ENCODE results near the gene CDK5R1. TPM values are rescaled to one million over a fixed set of nuclear protein-coding genes. Genes with fewer than 3 reads are reported as not detected.

The CDK5R1 gene
- total RNA-seq, 1 experiment from 2014 or later, result 3.9 TPM

GRCh38 chr17:32525122-32525521 lies 38.3 kb downstream of the CDK5R1 start:
- H3K4me3 ChIP-seq (ENCODE audit: low read depth, low read length, poor library complexity, severe bottlenecking), result no peak overlapping the region
- ChIA-PET POLR2A (ENCODE audit: low non-redundant PET) (no interaction called here), CTCF (interaction anchor here (0.7 kb wide), 1 partner anchor 338 kb away, joined by 4 read pairs; no protein-coding TSS in a partner anchor)
- peaks cover 1% of the 10 kb centered on the region for H3K4me1 ChIP-seq (ENCODE audit: insufficient read depth, low read length, poor library complexity, severe bottlenecking)
- no TSS peak for BruUV-seq (replicated peaks)
- no peak for DNase-seq (ENCODE audit: low spot score)
- intact Hi-C loops (cut with micrococcal nuclease; ENCODE audit: unreplicated experiment), result no loop called here
- H3K27ac ChIP-seq (ENCODE audit: low read depth, low read length, poor library complexity, severe bottlenecking), result no peak overlapping the region
- H3K9me3 ChIP-seq (ENCODE audit: low read depth, low read length, poor library complexity, severe bottlenecking), result no peaks in the 10 kb centered on the region
- TF ChIP-seq EZH2 (IDR thresholded peaks at IDR 0.05; ENCODE audit: borderline replicate concordance, low read depth, low read length, poor library complexity, severe bottlenecking), result no peak
- TF ChIP-seq, protein P1, sequence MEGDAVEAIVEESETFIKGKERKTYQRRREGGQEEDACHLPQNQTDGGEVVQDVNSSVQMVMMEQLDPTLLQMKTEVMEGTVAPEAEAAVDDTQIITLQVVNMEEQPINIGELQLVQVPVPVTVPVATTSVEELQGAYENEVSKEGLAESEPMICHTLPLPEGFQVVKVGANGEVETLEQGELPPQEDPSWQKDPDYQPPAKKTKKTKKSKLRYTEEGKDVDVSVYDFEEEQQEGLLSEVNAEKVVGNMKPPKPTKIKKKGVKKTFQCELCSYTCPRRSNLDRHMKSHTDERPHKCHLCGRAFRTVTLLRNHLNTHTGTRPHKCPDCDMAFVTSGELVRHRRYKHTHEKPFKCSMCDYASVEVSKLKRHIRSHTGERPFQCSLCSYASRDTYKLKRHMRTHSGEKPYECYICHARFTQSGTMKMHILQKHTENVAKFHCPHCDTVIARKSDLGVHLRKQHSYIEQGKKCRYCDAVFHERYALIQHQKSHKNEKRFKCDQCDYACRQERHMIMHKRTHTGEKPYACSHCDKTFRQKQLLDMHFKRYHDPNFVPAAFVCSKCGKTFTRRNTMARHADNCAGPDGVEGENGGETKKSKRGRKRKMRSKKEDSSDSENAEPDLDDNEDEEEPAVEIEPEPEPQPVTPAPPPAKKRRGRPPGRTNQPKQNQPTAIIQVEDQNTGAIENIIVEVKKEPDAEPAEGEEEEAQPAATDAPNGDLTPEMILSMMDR (conservative IDR thresholded peaks at IDR 0.05; ENCODE audit: low read depth, low read length), result no peak
- no peaks in the 10 kb centered on the region for H3K36me3 ChIP-seq (ENCODE audit: insufficient read depth, low read length, poor library complexity, severe bottlenecking)
- no peaks in the 10 kb centered on the region for H3K27me3 ChIP-seq (replicated peaks; ENCODE audit: insufficient read depth, low read depth, low read length, poor library complexity)

DNA sequence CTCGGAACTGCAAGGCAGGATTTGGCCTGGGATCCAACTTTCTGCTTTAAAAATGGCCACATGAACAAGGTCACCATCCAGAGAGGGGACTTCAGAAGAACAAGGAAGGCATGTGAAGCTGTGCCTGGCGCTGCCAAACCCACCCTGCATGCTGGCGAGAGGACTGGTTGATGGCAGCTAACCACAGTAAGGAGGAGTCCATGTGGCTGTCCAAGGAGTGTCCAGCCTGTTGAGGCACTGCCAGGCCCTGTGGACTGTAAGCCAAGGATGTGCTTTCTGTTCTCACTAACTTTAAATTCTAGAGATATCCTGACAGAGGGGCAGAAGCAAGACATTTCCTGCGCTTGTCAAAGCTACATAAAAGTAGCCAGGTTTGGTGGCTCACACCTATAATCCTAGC lies 40.4 kb downstream of the CDK5R1 start:
- CTCF ChIA-PET, result no interaction called here
- DNase-seq (ENCODE audit: low spot score), result no peak
- intact Hi-C loops (cut with micrococcal nuclease; ENCODE audit: unreplicated experiment), result no loop called here
- Histone ChIP-seq H3K4me1 (ENCODE audit: insufficient read depth, low read length, poor library complexity, severe bottlenecking) (no peaks in the 10 kb centered on the region), H3K27me3 (replicated peaks; ENCODE audit: insufficient read depth, low read depth, low read length, poor library complexity) (no peaks in the 10 kb centered on the region), H3K27ac (ENCODE audit: low read depth, low read length, poor library complexity, severe bottlenecking) (no peak overlapping the region), H3K36me3 (ENCODE audit: insufficient read depth, low read length, poor library complexity, severe bottlenecking) (no peaks in the 10 kb centered on the region), H3K9me3 (ENCODE audit: low read depth, low read length, poor library complexity, severe bottlenecking) (no peaks in the 10 kb centered on the region), H3K4me3 (ENCODE audit: low read depth, low read length, poor library complexity, severe bottlenecking) (no peak overlapping the region)
- no peak for TF ChIP-seq EZH2 (IDR thresholded peaks at IDR 0.05; ENCODE audit: borderline replicate concordance, low read depth, low read length, poor library complexity, severe bottlenecking)
- TF ChIP-seq, protein P1 (conservative IDR thresholded peaks at IDR 0.05; ENCODE audit: low read depth, low read length), result no peak
- POLR2A ChIA-PET (ENCODE audit: low non-redundant PET), result no interaction called here
- BruUV-seq (replicated peaks), result no TSS peak

DNA sequence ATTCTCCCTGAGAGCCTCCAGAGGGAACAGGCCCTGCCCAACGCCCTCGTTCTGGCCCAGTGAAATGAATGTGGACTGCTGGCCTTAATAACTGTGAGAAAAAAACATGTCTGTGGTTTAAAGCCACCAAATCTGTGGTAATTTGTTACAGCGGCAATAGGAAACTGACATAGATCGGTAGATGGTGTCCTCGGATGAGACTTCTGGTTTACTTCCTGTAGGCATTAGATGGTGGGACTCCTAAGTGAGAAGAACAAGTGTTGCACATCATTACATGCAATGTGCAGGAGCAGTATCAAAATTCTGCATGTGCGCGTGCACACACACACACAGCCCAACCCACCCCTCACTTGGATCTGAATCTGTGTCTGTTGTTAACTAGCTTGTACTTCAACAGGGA lies 42.0 kb downstream of the CDK5R1 start:
- H3K27ac ChIP-seq (ENCODE audit: low read depth, low read length, poor library complexity, severe bottlenecking), result no peak overlapping the region
- H3K4me3 ChIP-seq (ENCODE audit: low read depth, low read length, poor library complexity, severe bottlenecking), result no peak overlapping the region
- H3K9me3 ChIP-seq (ENCODE audit: low read depth, low read length, poor library complexity, severe bottlenecking), result no peaks in the 10 kb centered on the region
- TF ChIP-seq, protein P1 (conservative IDR thresholded peaks at IDR 0.05; ENCODE audit: low read depth, low read length), result no peak
- TF ChIP-seq EZH2 (IDR thresholded peaks at IDR 0.05; ENCODE audit: borderline replicate concordance, low read depth, low read length, poor library complexity, severe bottlenecking), result no peak
- no peak for DNase-seq (ENCODE audit: low spot score)
- H3K36me3 ChIP-seq (ENCODE audit: insufficient read depth, low read length, poor library complexity, severe bottlenecking), result no peaks in the 10 kb centered on the region
- CTCF ChIA-PET, result no interaction called here
- BruUV-seq (replicated peaks), result no TSS peak
- POLR2A ChIA-PET (ENCODE audit: low non-redundant PET), result no interaction called here
- intact Hi-C loops (cut with micrococcal nuclease; ENCODE audit: unreplicated experiment), result no loop called here
- no peaks in the 10 kb centered on the region for H3K27me3 ChIP-seq (replicated peaks; ENCODE audit: insufficient read depth, low read depth, low read length, poor library complexity)
- H3K4me1 ChIP-seq (ENCODE audit: insufficient read depth, low read length, poor library complexity, severe bottlenecking), result no peaks in the 10 kb centered on the region

Data from A673 (cell line).